GM10248 (cell line): ENCODE measurements around the gene SLC26A2.

Source experiments
- CTCF ChIA-PET: fragments of 300-600 bp; sonication (Branson Sonifier 250); formaldehyde crosslinking; extraction: SDS; loops from one replicate; lab custom pipeline; 2021; ENCODE audit warnings: antibody characterized with exemption; lab: Yijun Ruan, JAX
- POLR2A ChIA-PET: fragments of 350-650 bp; sonication (Branson Sonifier 250); formaldehyde crosslinking; extraction: SDS; loops from one replicate; lab custom pipeline; 2020; ENCODE audit warnings: antibody characterized with exemption; lab: Yijun Ruan, JAX
- DNase-seq: peaks from one replicate; pipeline ENCODE4 v3.0.0; 2012; ENCODE audit errors: extremely low spot score
- CTCF ChIP-seq: IDR thresholded peaks from 2 replicates; pipeline ENCODE4 v1.5.1; 2012; ENCODE audit warnings: mild to moderate bottlenecking, low read depth; ENCODE audit errors: extremely low read depth, missing control alignments, control extremely low read depth

The SLC26A2 gene

GRCh38 chr5:149960272-149961185 is at the start of gene SLC26A2:
Gene SLC26A2, plus strand, starts transcription at chr5:149960758. Its CDS starts 16,895 bp downstream, at chr5:149977653.
- POLR2A ChIA-PET = interaction anchor here (0.8 to 1.5 kb wide), 2 partner anchors 40 to 89 kb away, joined by 3 to 11 read pairs; partner anchors contain the start of genes HMGXB3 and TIGD6
- DNase-seq = peak; percentile 98
- no peak for TF ChIP-seq CTCF
- CTCF ChIA-PET = interaction anchor here (1.0 to 7.7 kb wide), 16 partner anchors 9 to 338 kb away, joined by 3 to 46 read pairs (median 9); no protein-coding TSS in a partner anchor

GRCh38 chr5:149911031-149911430 is 49.5 kb upstream of the SLC26A2 start:
- CTCF ChIA-PET = interaction anchor here (1.0 kb wide), 1 partner anchor 64 kb away, joined by 3 read pairs; no protein-coding TSS in a partner anchor
- DNase-seq = no peak
- POLR2A ChIA-PET = no interaction called here
- no peak for TF ChIP-seq CTCF

- ChIA-PET CTCF (interaction anchor here (1.4 kb wide), 1 partner anchor 11 kb away, joined by 3 read pairs; no protein-coding TSS in a partner anchor), POLR2A (no interaction called here)
- no peak for DNase-seq
- TF ChIP-seq CTCF = no peak
Observed at GRCh38 chr5:149912226-149912871, 48.2 kb upstream of the SLC26A2 start.

DNA sequence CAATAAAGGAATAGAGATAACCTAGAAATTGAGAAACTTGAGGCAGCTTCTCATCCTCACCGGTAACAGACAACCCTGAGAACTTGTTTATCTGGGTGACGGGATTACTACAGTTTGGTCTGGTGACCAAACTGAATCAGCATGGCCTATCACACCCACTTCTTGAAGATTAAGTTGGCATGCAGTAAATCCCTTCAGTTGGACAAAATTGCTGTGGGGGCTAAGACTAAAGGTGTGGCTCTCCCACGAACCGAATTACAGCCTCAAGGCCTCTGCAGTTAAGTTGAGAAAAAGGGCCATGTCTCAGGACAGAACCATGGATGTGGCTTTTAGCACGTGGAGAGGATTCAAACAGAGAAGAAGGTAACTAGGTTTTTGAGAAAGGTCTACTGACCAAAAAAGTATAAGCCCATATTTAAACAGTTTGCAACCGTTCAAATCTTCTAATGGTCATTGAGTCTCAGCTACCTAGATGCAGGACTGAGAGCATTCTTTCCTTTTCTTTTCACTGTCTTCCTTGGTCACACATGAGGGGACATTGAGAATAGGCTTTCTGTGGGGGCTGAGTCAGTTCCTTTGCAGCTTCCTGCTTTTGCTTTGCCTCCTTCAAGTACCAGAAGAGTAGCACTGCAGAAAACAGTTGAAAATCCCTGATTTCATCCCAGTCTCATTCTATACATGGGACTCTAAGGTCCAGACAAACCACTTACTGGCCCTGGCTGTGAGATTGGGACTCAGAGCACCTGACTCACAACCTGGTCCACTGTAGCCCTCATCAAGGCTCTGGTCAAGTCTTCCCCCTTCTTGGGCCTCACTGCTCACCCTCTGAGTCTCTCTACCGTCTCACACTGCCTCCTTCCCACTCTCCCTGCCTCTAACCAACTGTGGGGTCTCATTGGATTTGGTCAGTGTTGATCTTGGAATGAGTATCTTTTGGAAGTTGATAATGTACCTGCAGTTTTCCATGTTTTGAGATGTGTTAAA is 46.8 kb upstream of the SLC26A2 start:
- CTCF ChIA-PET = interaction anchor here (1.4 kb wide), 1 partner anchor 9 kb away, joined by 3 read pairs; no protein-coding TSS in a partner anchor
- POLR2A ChIA-PET = no interaction called here
- no peak for TF ChIP-seq CTCF
- DNase-seq = peak; percentile 25

- TF ChIP-seq CTCF = no peak
- POLR2A ChIA-PET = no interaction called here
- no peak for DNase-seq
- CTCF ChIA-PET = interaction anchor here (1.0 kb wide), 1 partner anchor 19 kb away, joined by 3 read pairs; no protein-coding TSS in a partner anchor
Observed at GRCh38 chr5:149915392-149916260, 44.9 kb upstream of the SLC26A2 start.
